ENCODE data around the gene MORN2.

DNA sequence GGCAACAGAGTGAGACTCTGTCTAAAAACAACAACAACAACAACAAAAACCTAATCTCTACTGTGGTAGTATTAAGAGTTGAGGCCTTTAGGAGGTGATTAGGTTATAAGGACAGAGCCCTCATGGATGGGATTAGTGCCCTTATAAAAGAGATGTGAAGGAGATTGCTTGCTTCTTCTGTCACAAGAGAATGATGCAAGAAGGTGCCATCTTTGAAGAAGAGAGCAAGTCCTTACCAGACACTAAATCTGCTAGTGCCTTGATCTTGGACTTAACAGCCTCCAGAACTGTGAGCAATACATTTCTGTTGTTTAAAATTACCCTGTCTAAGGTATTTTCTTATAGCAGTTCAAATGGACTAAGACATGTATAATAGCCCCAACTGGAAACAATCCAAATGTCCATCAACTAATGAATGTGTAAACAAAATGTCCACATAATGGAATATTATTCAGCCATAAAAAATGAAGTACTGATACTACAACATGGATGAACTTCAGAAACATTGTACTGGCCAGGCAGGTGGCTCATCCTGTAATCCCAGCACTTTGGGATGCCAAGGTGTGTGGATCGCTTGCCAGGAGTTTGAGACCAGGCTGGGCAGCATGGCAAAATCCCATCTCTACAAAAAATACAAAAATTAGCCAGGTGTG, 12.3 kb downstream of the MORN2 start:
- TF ChIP-seq, protein P1, sequence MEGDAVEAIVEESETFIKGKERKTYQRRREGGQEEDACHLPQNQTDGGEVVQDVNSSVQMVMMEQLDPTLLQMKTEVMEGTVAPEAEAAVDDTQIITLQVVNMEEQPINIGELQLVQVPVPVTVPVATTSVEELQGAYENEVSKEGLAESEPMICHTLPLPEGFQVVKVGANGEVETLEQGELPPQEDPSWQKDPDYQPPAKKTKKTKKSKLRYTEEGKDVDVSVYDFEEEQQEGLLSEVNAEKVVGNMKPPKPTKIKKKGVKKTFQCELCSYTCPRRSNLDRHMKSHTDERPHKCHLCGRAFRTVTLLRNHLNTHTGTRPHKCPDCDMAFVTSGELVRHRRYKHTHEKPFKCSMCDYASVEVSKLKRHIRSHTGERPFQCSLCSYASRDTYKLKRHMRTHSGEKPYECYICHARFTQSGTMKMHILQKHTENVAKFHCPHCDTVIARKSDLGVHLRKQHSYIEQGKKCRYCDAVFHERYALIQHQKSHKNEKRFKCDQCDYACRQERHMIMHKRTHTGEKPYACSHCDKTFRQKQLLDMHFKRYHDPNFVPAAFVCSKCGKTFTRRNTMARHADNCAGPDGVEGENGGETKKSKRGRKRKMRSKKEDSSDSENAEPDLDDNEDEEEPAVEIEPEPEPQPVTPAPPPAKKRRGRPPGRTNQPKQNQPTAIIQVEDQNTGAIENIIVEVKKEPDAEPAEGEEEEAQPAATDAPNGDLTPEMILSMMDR (IDR thresholded peaks at IDR 0.05 in 2 of 3, conservative IDR thresholded peaks at IDR 0.05 in 1 of 3; ENCODE audit: insufficient read depth in 2 of 3, low read depth in 1 of 3, low read length in 3 of 3): no peak
- TF ChIP-seq, protein P2, sequence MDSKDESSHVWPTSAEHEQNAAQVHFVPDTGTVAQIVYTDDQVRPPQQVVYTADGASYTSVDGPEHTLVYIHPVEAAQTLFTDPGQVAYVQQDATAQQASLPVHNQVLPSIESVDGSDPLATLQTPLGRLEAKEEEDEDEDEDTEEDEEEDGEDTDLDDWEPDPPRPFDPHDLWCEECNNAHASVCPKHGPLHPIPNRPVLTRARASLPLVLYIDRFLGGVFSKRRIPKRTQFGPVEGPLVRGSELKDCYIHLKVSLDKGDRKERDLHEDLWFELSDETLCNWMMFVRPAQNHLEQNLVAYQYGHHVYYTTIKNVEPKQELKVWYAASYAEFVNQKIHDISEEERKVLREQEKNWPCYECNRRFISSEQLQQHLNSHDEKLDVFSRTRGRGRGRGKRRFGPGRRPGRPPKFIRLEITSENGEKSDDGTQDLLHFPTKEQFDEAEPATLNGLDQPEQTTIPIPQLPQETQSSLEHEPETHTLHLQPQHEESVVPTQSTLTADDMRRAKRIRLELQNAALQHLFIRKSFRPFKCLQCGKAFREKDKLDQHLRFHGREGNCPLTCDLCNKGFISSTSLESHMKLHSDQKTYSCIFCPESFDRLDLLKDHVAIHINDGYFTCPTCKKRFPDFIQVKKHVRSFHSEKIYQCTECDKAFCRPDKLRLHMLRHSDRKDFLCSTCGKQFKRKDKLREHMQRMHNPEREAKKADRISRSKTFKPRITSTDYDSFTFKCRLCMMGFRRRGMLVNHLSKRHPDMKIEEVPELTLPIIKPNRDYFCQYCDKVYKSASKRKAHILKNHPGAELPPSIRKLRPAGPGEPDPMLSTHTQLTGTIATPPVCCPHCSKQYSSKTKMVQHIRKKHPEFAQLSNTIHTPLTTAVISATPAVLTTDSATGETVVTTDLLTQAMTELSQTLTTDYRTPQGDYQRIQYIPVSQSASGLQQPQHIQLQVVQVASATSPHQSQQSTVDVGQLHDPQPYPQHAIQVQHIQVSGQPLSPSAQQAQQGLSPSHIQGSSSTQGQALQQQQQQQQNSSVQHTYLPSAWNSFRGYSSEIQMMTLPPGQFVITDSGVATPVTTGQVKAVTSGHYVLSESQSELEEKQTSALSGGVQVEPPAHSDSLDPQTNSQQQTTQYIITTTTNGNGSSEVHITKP (IDR thresholded peaks at IDR 0.05; ENCODE audit: partially characterized antibody): no peak
- TF ChIP-seq RFX5 (IDR thresholded peaks at IDR 0.05; ENCODE audit: low read depth, low read length) (no peak), NFE2 (IDR thresholded peaks at IDR 0.05; ENCODE audit: low read depth) (no peak), HDAC2 (IDR thresholded peaks at IDR 0.05) (no peak), ZZZ3 (IDR thresholded peaks at IDR 0.05) (no peak), ZNF717 (CRISPR knock-in tag; IDR thresholded peaks at IDR 0.05) (no peak), EP300 (IDR thresholded peaks at IDR 0.05; ENCODE audit: low read length) (no peak), NRF1 (conservative IDR thresholded peaks at IDR 0.05 in 1 of 2, IDR thresholded peaks at IDR 0.05 in 1 of 2) (no peak)
- TF ChIP-seq, protein P3, sequence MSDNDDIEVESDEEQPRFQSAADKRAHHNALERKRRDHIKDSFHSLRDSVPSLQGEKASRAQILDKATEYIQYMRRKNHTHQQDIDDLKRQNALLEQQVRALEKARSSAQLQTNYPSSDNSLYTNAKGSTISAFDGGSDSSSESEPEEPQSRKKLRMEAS (CRISPR knock-in tag; IDR thresholded peaks at IDR 0.05): no peak
- TF ChIP-seq, protein P4, sequence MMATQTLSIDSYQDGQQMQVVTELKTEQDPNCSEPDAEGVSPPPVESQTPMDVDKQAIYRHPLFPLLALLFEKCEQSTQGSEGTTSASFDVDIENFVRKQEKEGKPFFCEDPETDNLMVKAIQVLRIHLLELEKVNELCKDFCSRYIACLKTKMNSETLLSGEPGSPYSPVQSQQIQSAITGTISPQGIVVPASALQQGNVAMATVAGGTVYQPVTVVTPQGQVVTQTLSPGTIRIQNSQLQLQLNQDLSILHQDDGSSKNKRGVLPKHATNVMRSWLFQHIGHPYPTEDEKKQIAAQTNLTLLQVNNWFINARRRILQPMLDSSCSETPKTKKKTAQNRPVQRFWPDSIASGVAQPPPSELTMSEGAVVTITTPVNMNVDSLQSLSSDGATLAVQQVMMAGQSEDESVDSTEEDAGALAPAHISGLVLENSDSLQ (IDR thresholded peaks at IDR 0.05): no peak

All from K562 (cell line).